Renal cortical epithelial cell (primary cell): ENCODE results near the gene THG1L. TPM values are rescaled to one million over a fixed set of nuclear protein-coding genes. Genes with fewer than 3 reads are reported as not detected.
A peak's percentile ranks its signal among the peaks of the same experiment; 100 is the strongest.
"Not testable (repeated sequence)": the region's sequence is repeated elsewhere in the genome, so short reads cannot be mapped to it uniquely, and the experiment has no call there.

Experiments
- DNase-seq: peaks from one replicate; pipeline ENCODE4 v3.0.0-alpha.2; 2011; ENCODE audit warnings: low read depth
- total RNA-seq: library from RNA; depleted of rRNA; stranded (reverse); fragments of >200 nt; gene quantifications from 2 replicates; pipeline ENCODE4 v1.2.3, GENCODE V29; 2014

THG1L gene
- total RNA-seq, result 18.1 and 20.0 TPM in 2 replicates

- peak; percentile 95 for DNase-seq
Measured at GRCh38 chr5:157731272-157732129, at the start of gene THG1L. THG1L (plus strand) TSS chr5:157731420; CDS start chr5:157731441, 21 bp downstream.

GRCh38 chr5:157682257-157682656, 49.0 kb upstream of the THG1L start:
- no peak for DNase-seq

- DNase-seq, result not testable (repeated sequence)
Measured at GRCh38 chr5:157686276-157687197, 44.7 kb upstream of the THG1L start.

- DNase-seq, result no peak
Measured at GRCh38 chr5:157687198-157687554, 44.0 kb upstream of the THG1L start.

GRCh38 chr5:157689942-157690689, 41.1 kb upstream of the THG1L start:
- DNase-seq, result no peak

- DNase-seq, result no peak
Measured at GRCh38 chr5:157690690-157691433, 40.4 kb upstream of the THG1L start.

- not testable (repeated sequence) for DNase-seq
Measured at GRCh38 chr5:157693816-157694215, 37.4 kb upstream of the THG1L start.

GRCh38 chr5:157696154-157696553, 35.1 kb upstream of the THG1L start:
- not testable (repeated sequence) for DNase-seq

GRCh38 chr5:157698674-157699073, 32.5 kb upstream of the THG1L start:
- not testable (repeated sequence) for DNase-seq

GRCh38 chr5:157703736-157704135, 27.5 kb upstream of the THG1L start:
- DNase-seq, result peak; percentile 78

- DNase-seq, result no peak
Measured at GRCh38 chr5:157708866-157709265, 22.4 kb upstream of the THG1L start.

GRCh38 chr5:157709346-157709745, 21.9 kb upstream of the THG1L start:
- no peak for DNase-seq

- no peak for DNase-seq
Measured at GRCh38 chr5:157710431-157710830, 20.8 kb upstream of the THG1L start.

- peak; percentile 86 for DNase-seq
Measured at GRCh38 chr5:157710882-157711281, 20.3 kb upstream of the THG1L start.

- no peak for DNase-seq
Measured at GRCh38 chr5:157713830-157714595, 17.2 kb upstream of the THG1L start.

GRCh38 chr5:157714596-157714864, 16.7 kb upstream of the THG1L start:
- DNase-seq, result no peak

GRCh38 chr5:157718519-157718918, 12.7 kb upstream of the THG1L start:
- DNase-seq, result peak; percentile 65

- DNase-seq, result no peak
Measured at GRCh38 chr5:157719245-157719644, 12.0 kb upstream of the THG1L start.

- no peak for DNase-seq
Measured at GRCh38 chr5:157721159-157721558, 10.1 kb upstream of the THG1L start.

GRCh38 chr5:157722895-157723294, 8.3 kb upstream of the THG1L start:
- not testable (repeated sequence) for DNase-seq

GRCh38 chr5:157726607-157727006, 4.6 kb upstream of the THG1L start:
- not testable (repeated sequence) for DNase-seq
